ENCODE data around the gene NXPE1. TPM values are rescaled to one million over a fixed set of nuclear protein-coding genes. Genes with fewer than 3 reads are reported as not detected.

The NXPE1 gene
- total RNA-seq, 1 donor from 2014 or later = not detected

DNA sequence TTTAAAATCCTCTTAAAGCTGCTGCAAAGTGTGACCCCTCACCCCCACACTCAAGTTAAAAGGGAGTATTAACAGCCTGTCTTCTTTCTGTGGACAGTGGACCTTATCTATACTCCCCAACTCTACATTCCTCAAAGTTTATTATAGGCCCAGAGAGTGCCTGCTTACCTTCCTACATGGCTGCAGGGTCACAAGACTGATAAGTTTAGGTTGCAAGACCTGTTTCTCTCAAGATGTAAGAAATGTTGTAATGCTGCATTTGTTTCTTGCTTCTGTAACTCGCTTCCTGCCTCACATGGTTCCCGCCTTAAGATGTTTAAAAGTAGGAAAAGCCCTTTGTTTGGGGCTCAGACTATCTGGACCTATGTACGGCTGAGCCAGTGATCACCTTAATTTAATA is 10.1 kb upstream of the NXPE1 start:
- Mint-ChIP-seq H3K9me3 (peaks cover 34% of the 10 kb centered on the region), H3K27ac (no peak overlapping the region), H3K36me3 (no peaks in the 10 kb centered on the region), H3K4me1 (peaks cover 9% of the 10 kb centered on the region), H3K27me3 (ENCODE audit: low read depth) (no peaks in the 10 kb centered on the region), H3K4me3 (no peak overlapping the region)
- TF ChIP-seq, protein P1, sequence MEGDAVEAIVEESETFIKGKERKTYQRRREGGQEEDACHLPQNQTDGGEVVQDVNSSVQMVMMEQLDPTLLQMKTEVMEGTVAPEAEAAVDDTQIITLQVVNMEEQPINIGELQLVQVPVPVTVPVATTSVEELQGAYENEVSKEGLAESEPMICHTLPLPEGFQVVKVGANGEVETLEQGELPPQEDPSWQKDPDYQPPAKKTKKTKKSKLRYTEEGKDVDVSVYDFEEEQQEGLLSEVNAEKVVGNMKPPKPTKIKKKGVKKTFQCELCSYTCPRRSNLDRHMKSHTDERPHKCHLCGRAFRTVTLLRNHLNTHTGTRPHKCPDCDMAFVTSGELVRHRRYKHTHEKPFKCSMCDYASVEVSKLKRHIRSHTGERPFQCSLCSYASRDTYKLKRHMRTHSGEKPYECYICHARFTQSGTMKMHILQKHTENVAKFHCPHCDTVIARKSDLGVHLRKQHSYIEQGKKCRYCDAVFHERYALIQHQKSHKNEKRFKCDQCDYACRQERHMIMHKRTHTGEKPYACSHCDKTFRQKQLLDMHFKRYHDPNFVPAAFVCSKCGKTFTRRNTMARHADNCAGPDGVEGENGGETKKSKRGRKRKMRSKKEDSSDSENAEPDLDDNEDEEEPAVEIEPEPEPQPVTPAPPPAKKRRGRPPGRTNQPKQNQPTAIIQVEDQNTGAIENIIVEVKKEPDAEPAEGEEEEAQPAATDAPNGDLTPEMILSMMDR (IDR thresholded peaks at IDR 0.05; ENCODE audit: unreplicated experiment) = no peak
- no peak for DNase-seq (ENCODE audit: low spot score in 2 of 2, unreplicated experiment in 2 of 2)

DNA sequence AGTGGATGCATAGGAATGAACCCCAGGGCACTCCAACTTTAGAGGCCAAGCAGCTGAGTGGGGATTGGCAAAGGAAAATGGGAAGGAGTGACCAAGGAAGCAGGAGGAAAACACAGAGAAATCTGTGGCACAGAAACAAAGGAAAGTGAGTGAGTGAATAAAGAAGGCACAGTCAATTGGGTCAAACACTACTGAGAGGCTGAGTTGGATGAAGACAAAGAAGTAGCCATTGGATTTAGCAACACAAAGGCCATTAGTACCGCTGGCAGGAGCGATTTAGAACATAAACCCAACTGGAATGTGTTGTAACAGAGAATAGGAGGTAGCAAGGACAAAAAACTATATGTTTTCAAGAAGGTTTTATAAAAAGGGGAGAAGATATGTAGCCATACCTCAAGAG is 6.6 kb upstream of the NXPE1 start:
- H3K27me3 Mint-ChIP-seq (ENCODE audit: low read depth) = no peaks in the 10 kb centered on the region
- peaks cover 13% of the 10 kb centered on the region for H3K9me3 Mint-ChIP-seq
- TF ChIP-seq, protein P1 (IDR thresholded peaks at IDR 0.05; ENCODE audit: unreplicated experiment) = no peak
- H3K4me3 Mint-ChIP-seq = no peak overlapping the region
- H3K36me3 Mint-ChIP-seq = no peaks in the 10 kb centered on the region
- H3K4me1 Mint-ChIP-seq = peaks cover 18% of the 10 kb centered on the region
- no peak for DNase-seq (ENCODE audit: low spot score in 2 of 2, unreplicated experiment in 2 of 2)
- no peak overlapping the region for H3K27ac Mint-ChIP-seq

DNA sequence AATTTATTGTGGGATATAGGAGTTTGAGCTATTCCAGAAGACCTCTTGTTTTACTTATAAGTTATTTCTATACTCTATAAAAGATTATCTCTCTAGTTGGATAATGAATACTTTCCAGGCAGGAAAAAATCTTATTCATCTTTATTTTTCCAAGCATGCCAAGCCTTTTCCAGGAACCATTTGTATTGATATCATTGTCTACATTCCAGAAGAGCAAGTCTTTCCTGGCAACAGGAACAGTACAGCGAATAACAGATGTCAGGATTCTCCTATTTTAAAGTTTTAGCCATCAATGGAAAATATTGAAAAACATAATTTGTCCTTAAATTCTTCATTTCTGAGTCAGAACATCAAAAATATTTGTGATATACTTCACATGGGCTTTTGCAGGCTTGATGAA is 5.2 kb upstream of the NXPE1 start:
- TF ChIP-seq, protein P1 (IDR thresholded peaks at IDR 0.05; ENCODE audit: unreplicated experiment) = no peak
- Mint-ChIP-seq H3K27ac (no peak overlapping the region), H3K4me3 (no peak overlapping the region), H3K9me3 (peaks cover 8% of the 10 kb centered on the region), H3K4me1 (peaks cover 14% of the 10 kb centered on the region), H3K27me3 (ENCODE audit: low read depth) (no peaks in the 10 kb centered on the region), H3K36me3 (no peaks in the 10 kb centered on the region)
- DNase-seq (ENCODE audit: low spot score in 2 of 2, unreplicated experiment in 2 of 2) = no peak

DNA sequence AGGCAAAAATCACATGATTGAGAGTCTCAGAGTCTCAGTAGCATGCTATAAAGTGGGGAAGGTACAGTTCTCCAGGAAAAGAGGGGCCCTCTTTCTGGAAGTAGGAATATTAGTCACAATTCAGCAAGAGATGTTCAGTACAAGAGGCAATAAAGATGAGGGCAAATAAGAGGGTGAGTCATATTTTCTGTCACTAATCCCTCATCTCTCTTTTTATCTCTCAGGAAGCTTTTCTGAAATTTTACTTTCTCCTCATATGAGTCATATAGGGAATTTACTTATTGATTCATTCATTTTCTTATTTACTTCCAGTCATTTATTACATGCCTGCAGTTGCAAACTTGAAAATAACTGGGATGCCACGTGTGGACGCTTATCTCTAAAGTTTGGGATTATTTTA is 3.4 kb upstream of the NXPE1 start:
- Mint-ChIP-seq H3K36me3 (no peaks in the 10 kb centered on the region), H3K27ac (peak overlapping the region; percentile 14), H3K4me1 (peaks cover 16% of the 10 kb centered on the region), H3K27me3 (ENCODE audit: low read depth) (no peaks in the 10 kb centered on the region), H3K4me3 (no peak overlapping the region), H3K9me3 (peaks cover 8% of the 10 kb centered on the region)
- TF ChIP-seq, protein P1 (IDR thresholded peaks at IDR 0.05; ENCODE audit: unreplicated experiment) = no peak
- DNase-seq (ENCODE audit: low spot score in 2 of 2, unreplicated experiment in 2 of 2) = no peak

DNA sequence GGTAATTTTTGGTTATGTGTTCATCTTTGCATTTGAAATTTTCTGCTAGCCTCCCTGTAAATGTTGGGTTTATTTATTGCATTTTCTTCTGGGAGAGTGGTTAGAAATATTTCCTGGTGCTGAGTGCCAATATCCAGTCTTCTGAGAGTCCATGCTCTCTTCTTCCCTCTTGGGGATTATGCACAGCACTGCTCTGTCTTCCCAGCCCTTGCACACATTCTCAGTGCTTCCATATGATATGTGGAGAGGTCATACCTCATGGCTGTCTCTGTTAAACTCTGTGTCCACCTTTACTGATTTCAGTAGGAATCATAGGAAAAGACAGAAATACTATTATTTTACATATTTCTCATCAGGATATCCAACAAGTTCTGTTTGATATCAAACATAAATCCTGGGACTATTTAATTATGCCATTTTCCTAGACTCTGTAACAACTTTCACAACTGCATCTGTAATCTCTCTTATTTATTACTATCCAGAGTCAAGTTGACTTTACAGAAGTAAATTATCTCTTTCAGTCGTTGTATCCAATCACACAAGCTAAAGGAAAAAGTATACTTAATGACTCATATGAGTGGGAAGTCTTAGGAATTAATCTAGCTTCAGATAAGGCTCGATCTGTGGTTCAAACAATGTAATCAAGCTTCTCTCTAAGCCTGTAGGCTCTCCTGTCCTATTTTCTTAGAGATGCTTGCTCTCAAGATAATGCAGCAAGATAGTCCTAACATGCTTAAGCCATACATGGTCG is 2.7 kb upstream of the NXPE1 start:
- no peak for DNase-seq (ENCODE audit: low spot score in 2 of 2, unreplicated experiment in 2 of 2)
- TF ChIP-seq, protein P1 (IDR thresholded peaks at IDR 0.05; ENCODE audit: unreplicated experiment) = no peak
- peak overlapping the region; percentile 14 for H3K27ac Mint-ChIP-seq
- H3K36me3 Mint-ChIP-seq = no peaks in the 10 kb centered on the region
- no peak overlapping the region for H3K4me3 Mint-ChIP-seq
- peaks cover 8% of the 10 kb centered on the region for H3K9me3 Mint-ChIP-seq
- H3K27me3 Mint-ChIP-seq (ENCODE audit: low read depth) = no peaks in the 10 kb centered on the region
- H3K4me1 Mint-ChIP-seq = peaks cover 16% of the 10 kb centered on the region
